Lung (tissue), 12 donors: ENCODE results near the gene GAST. TPM values are rescaled to one million over a fixed set of nuclear protein-coding genes. Genes with fewer than 3 reads are reported as not detected.
"Not testable (repeated sequence)": the region's sequence is repeated elsewhere in the genome, so short reads cannot be mapped to it uniquely, and the experiment has no call there.

ENCODE experiments used
- ATAC-seq: fragments of 200-7000 bp; cut with Tn5 transposase; one replicate; pipeline ENCODE4 v1.9.1; 2020; ENCODE audit warnings: moderate number of reproducible peaks; ENCODE audit not compliant: insufficient read depth, low FRiP score
- DNase-seq, 3 donors: peaks; one replicate each; pipeline ENCODE4 v3.0.0-alpha.2; 2013 to 2017
- H3K27ac ChIP-seq, 2 donors: one replicate each; pipeline ENCODE4 v1.5.1; 2013; ENCODE audit warnings: mild to moderate bottlenecking in 2 of 2, moderate library complexity in 2 of 2, control low read depth in 1 of 2, inconsistent platforms in 1 of 2, low read depth in 1 of 2, low read length in 1 of 2
- H3K27me3 ChIP-seq, 3 donors: one replicate each; pipeline ENCODE4 v1.5.1; 2013; ENCODE audit warnings: low read length in 2 of 3; ENCODE audit not compliant: control insufficient read depth in 3 of 3, insufficient read depth in 3 of 3
- H3K36me3 ChIP-seq, 4 donors: one replicate each; pipeline ENCODE4 v1.5.1; 2013; ENCODE audit warnings: low read length in 4 of 4, mild to moderate bottlenecking in 1 of 4, moderate library complexity in 1 of 4; ENCODE audit not compliant: control insufficient read depth in 4 of 4, insufficient read depth in 4 of 4
- H3K4me1 ChIP-seq, 5 donors: one replicate each; pipeline ENCODE4 v1.5.1; 2013; ENCODE audit warnings: low read length in 5 of 5, mild to moderate bottlenecking in 2 of 5, moderate library complexity in 1 of 5; ENCODE audit not compliant: control insufficient read depth in 5 of 5, insufficient read depth in 5 of 5
- H3K4me3 ChIP-seq: one replicate; pipeline ENCODE4 v1.5.1; 2013; ENCODE audit warnings: mild to moderate bottlenecking, control low read depth, moderate library complexity
- H3K9ac ChIP-seq, 2 donors: one replicate each; pipeline ENCODE4 v1.5.1; 2013; ENCODE audit warnings: low read length in 2 of 2, control low read depth in 1 of 2; ENCODE audit not compliant: insufficient read depth in 1 of 2
- H3K9me3 ChIP-seq, 4 donors: one replicate each; pipeline ENCODE4 v1.5.1; 2013; ENCODE audit warnings: low read length in 3 of 4, mild to moderate bottlenecking in 1 of 4, moderate library complexity in 1 of 4; ENCODE audit not compliant: control insufficient read depth in 4 of 4, insufficient read depth in 3 of 4
- CTCF ChIP-seq: IDR thresholded peaks from 2 replicates; pipeline ENCODE4 v1.5.1; 2012; ENCODE audit warnings: mild to moderate bottlenecking; ENCODE audit errors: control extremely low read depth, extremely low read depth
- WGBS, 2 donors: extraction: QIAGEN DNeasy Blood & Tissue Kit; methylation state at CpG; one replicate each; pipeline ENCODE4 v1.1.7; 2013; 5-methylcytosine and 5-hydroxymethylcytosine counted together
- polyA plus RNA-seq, 2 donors: library from polyadenylated mRNA; stranded (reverse); fragments of 200-250 nt; gene quantifications; one replicate each; pipeline ENCODE4 v1.2.1, GENCODE V29; 2013
- total RNA-seq, 2 donors: library from RNA; depleted of rRNA in 1 of 2; stranded (reverse); fragments of >200 nt in 1 of 2; gene quantifications; one replicate each; pipeline ENCODE4 v1.2.1, GENCODE V29; 2014 to 2021
- donor health status: control.
- donor health status: control.
- donor health status: Bipolar disorder and iron deficiency.
- donor health status: healthy.
- donor health status: DM: yes; HTN: yes; CAD: no.

The GAST gene
- total and polyA plus RNA-seq, 4 donors, result not detected

GRCh38 chr17:41666708-41667279 is 45.3 kb upstream of the GAST start:
- peaks cover 0 to 5% (median 3%) of the 10 kb centered on the region in 3 donors for H3K27me3 ChIP-seq
- H3K4me3 ChIP-seq, result no peak overlapping the region
- no peak overlapping the region for H3K9ac ChIP-seq
- H3K27ac ChIP-seq, result peak overlapping the region in 1 of 2 donors; percentile 73
- WGBS, 2 donors, result 1% methylated on average over 23 of the region's 23 CpGs
- ATAC-seq (peak; percentile 56), DNase-seq (peak; percentile 77 to 83 (median 81))
- H3K4me1 ChIP-seq, result peaks cover 0 to 8% (median 5%) of the 10 kb centered on the region in 5 donors
- no peaks in the 10 kb centered on the region for H3K36me3 ChIP-seq
- H3K9me3 ChIP-seq, result no peaks in the 10 kb centered on the region
- TF ChIP-seq CTCF, result peak; percentile 99

- WGBS, 2 donors, result 32 to 41% methylated on average over 23 of the region's 23 CpGs
- H3K9ac ChIP-seq, result no peak overlapping the region
- H3K27ac ChIP-seq, result peak overlapping the region in 1 of 2 donors; percentile 35
Measured at GRCh38 chr17:41667280-41668041, 44.7 kb upstream of the GAST start.

GRCh38 chr17:41672153-41672552 is 40.0 kb upstream of the GAST start:
- no peak overlapping the region for H3K9ac ChIP-seq
- H3K36me3 ChIP-seq, result no peaks in the 10 kb centered on the region
- no peaks in the 10 kb centered on the region for H3K9me3 ChIP-seq
- TF ChIP-seq CTCF, result no peak
- no peak overlapping the region for H3K27ac ChIP-seq
- WGBS, 2 donors, result 91 to 94% methylated on average over 7 of the region's 7 CpGs
- DNase-seq (no peak), ATAC-seq (no peak)
- H3K4me3 ChIP-seq, result no peak overlapping the region
- peaks cover 0 to 15% (median 0%) of the 10 kb centered on the region in 5 donors for H3K4me1 ChIP-seq
- H3K27me3 ChIP-seq, result peaks cover 0 to 3% (median 0%) of the 10 kb centered on the region in 3 donors

More at GRCh38 chr17:41667280-41668041, 44.7 kb upstream of the GAST start:
- DNase-seq (no peak), ATAC-seq (no peak)
- H3K9me3 ChIP-seq, result no peaks in the 10 kb centered on the region
- peaks cover 0 to 5% (median 3%) of the 10 kb centered on the region in 3 donors for H3K27me3 ChIP-seq
- no peak overlapping the region for H3K4me3 ChIP-seq
- no peak for TF ChIP-seq CTCF
- H3K36me3 ChIP-seq, result no peaks in the 10 kb centered on the region
- peaks cover 0 to 8% (median 5%) of the 10 kb centered on the region in 5 donors for H3K4me1 ChIP-seq

- H3K4me1 ChIP-seq, result peaks cover 0 to 14% (median 0%) of the 10 kb centered on the region in 5 donors
- not testable (repeated sequence) for H3K27me3 ChIP-seq, DNase-seq, H3K9ac ChIP-seq, ATAC-seq, H3K36me3 ChIP-seq, H3K27ac ChIP-seq, H3K4me3 ChIP-seq, H3K9me3 ChIP-seq
- 74 to 84% methylated on average over 7 of the region's 7 CpGs for WGBS, 2 donors
Measured at GRCh38 chr17:41675157-41676057, 36.7 kb upstream of the GAST start.
